ENCODE data around the gene AOPEP.

DNA sequence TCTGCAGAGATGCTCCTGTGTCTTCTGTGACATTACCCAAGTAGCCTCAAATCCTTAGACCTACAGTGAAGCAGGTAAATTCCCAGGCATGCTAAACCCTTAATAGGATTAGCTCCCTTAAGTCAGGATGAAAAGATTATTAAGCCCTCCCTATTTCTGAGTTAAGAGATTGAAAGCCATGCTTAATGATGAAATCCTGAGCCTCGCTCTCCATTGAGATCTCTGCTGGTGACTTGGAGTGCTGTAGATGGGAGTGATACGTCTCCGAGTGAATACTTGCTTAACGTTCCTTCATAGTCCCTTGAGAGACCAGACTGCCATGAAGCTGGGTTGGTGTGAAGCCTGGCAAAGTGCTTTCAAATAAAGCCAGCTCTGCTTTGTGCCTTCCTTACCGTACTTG is 34.2 kb downstream of the AOPEP start:
- TF ChIP-seq CTCF (IDR thresholded peaks at IDR 0.05) (no peak), POLR2A (IDR thresholded peaks at IDR 0.05) (no peak)

All from testis (tissue), 2 donors.